KMS-11 (cell line): Measurements from ENCODE around the gene NDUFB11.

Experiments
- H2AFZ ChIP-seq: fragments of 200-600 bp; sonication (generic); 2 replicates; pipeline ENCODE4 v1.6.1; 2016; ENCODE audit warnings: antibody characterized with exemption, mixed run types, low read depth
- H3K27ac ChIP-seq: fragments of 200-600 bp; sonication (generic); 2 replicates; pipeline ENCODE4 v1.6.1; 2016; ENCODE audit warnings: mild to moderate bottlenecking, mixed run types
- H3K27me3 ChIP-seq: fragments of 200-600 bp; sonication (generic); 2 replicates; pipeline ENCODE4 v1.6.1; 2017; ENCODE audit warnings: mild to moderate bottlenecking, low read depth, mixed run types, moderate library complexity; ENCODE audit not compliant: insufficient read depth
- H3K36me3 ChIP-seq: fragments of 200-600 bp; sonication (generic); 2 replicates; pipeline ENCODE4 v1.6.1; 2017; ENCODE audit warnings: mild to moderate bottlenecking, mixed run types; ENCODE audit not compliant: insufficient read depth
- H3K4me1 ChIP-seq: fragments of 200-600 bp; sonication (generic); 2 replicates; pipeline ENCODE4 v1.6.1; 2016; ENCODE audit warnings: mild to moderate bottlenecking, low read depth, mixed run types; ENCODE audit not compliant: poor library complexity, severe bottlenecking
- H3K4me2 ChIP-seq: fragments of 200-600 bp; sonication (generic); 2 replicates; pipeline ENCODE4 v1.7.0; 2016; ENCODE audit warnings: mild to moderate bottlenecking, mixed run types
- H3K4me3 ChIP-seq: fragments of 200-600 bp; sonication (generic); IDR thresholded peaks from 2 replicates; pipeline ENCODE4 v1.6.1; 2017; ENCODE audit warnings: low read depth, low read length, mixed read lengths; ENCODE audit not compliant: insufficient read depth
- H3K79me2 ChIP-seq: fragments of 200-600 bp; sonication (generic); 2 replicates; pipeline ENCODE4 v1.6.1; 2016; ENCODE audit warnings: low read depth, mixed run types; ENCODE audit not compliant: insufficient read depth
- H3K9ac ChIP-seq: fragments of 200-600 bp; sonication (generic); 2 replicates; pipeline ENCODE4 v1.6.1; 2016; ENCODE audit warnings: mild to moderate bottlenecking, mixed run types
- H4K20me1 ChIP-seq: fragments of 200-600 bp; sonication (generic); 2 replicates; pipeline ENCODE4 v1.6.1; 2016; ENCODE audit warnings: mild to moderate bottlenecking, mixed run types; ENCODE audit not compliant: insufficient read depth
- TF ChIP-seq, protein P1 (sequence below): fragments of 200-600 bp; sonication (generic); conservative IDR thresholded peaks from 2 replicates; pipeline ENCODE4 v1.6.1; 2017; ENCODE audit warnings: low read depth, mild to moderate bottlenecking, antibody characterized with exemption, low read length, moderate library complexity, mixed read lengths

The NDUFB11 gene

DNA sequence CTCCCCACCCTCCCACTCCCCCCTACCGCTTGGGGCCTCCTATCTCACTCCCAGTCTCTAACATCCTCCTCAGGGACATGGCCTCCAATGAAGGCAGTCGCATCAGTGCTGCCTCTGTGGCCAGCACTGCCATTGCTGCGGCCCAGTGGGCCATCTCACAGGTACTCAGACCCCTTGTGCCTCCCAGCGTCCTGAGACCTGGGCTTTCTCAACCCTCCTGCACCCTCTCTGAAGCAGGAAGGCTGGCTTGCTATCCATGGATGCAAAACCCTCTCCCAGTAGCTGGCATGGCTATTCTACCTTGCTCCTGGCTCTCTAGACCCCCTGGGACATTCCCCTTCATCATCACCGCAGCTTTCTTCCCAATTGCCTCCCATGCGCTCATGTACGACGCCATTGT, 35.8 kb upstream of the NDUFB11 start:
- Histone ChIP-seq H2AFZ (no peak overlapping the region), H3K9ac (no peak overlapping the region), H3K4me2 (no peak overlapping the region), H3K4me3 (no peak overlapping the region), H3K36me3 (no peaks in the 10 kb centered on the region; the same call in 1 of the 2 replicates), H4K20me1 (no peaks in the 10 kb centered on the region), H3K4me1 (no peaks in the 10 kb centered on the region), H3K27ac (no peak overlapping the region), H3K27me3 (no peaks in the 10 kb centered on the region), H3K79me2 (no peaks in the 10 kb centered on the region)
- TF ChIP-seq, protein P1, sequence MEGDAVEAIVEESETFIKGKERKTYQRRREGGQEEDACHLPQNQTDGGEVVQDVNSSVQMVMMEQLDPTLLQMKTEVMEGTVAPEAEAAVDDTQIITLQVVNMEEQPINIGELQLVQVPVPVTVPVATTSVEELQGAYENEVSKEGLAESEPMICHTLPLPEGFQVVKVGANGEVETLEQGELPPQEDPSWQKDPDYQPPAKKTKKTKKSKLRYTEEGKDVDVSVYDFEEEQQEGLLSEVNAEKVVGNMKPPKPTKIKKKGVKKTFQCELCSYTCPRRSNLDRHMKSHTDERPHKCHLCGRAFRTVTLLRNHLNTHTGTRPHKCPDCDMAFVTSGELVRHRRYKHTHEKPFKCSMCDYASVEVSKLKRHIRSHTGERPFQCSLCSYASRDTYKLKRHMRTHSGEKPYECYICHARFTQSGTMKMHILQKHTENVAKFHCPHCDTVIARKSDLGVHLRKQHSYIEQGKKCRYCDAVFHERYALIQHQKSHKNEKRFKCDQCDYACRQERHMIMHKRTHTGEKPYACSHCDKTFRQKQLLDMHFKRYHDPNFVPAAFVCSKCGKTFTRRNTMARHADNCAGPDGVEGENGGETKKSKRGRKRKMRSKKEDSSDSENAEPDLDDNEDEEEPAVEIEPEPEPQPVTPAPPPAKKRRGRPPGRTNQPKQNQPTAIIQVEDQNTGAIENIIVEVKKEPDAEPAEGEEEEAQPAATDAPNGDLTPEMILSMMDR, result no peak

DNA sequence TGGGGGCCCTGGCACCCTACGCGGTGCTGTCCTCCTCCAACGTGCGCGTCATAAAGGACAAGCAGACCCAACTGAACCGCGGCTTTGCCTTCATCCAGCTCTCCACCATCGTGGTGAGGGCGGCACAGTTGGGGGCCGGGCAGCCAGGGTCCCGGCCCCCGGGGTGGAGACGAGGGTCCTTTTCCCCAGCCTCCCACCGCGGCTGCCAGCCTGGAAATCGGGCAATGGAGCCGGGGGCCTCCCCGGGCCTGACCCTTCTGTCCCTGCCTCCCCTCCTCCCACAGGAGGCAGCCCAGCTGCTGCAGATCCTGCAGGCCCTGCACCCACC, 35.4 kb upstream of the NDUFB11 start:
- TF ChIP-seq, protein P1, result no peak
- Histone ChIP-seq H2AFZ (no peak overlapping the region), H3K27ac (no peak overlapping the region), H3K4me2 (no peak overlapping the region), H3K79me2 (no peaks in the 10 kb centered on the region), H3K36me3 (no peaks in the 10 kb centered on the region; the same call in 1 of the 2 replicates), H3K4me1 (no peaks in the 10 kb centered on the region), H3K27me3 (no peaks in the 10 kb centered on the region), H4K20me1 (no peaks in the 10 kb centered on the region), H3K4me3 (no peak overlapping the region), H3K9ac (no peak overlapping the region)

DNA sequence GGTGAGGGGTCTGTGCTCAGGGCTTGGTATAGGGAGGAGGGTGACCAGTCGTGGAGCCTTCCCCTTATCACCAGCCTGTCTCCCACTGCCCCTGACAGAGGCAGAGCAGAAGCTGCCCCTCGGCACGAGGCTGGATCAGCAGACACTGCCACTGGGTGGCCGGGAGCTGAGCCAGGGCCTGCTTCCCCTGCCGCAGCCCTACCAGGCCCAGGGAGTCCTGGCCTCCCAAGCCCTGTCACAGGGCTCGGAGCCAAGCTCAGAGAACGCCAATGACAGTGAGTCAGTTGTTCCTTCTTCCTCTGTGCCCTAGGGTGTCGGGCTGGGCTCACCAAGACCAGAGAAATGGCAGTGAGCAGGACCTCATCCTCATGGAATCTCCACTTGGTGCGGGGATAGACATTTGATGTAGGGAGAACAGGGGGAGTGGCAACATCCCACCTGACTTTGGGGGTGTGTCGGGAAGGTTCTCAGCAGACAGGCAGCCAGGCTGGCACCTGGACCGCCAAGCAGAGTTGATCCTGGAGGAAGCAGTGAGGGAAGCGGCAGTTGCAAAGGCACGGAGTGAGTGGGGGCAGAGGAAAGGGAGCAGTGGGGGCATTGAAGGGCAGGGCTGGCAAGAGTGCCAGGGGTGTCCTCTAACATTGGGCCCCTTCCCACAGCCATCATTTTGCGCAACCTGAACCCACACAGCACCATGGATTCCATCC, 34.9 kb upstream of the NDUFB11 start:
- Histone ChIP-seq H3K79me2 (no peaks in the 10 kb centered on the region), H3K9ac (no peak overlapping the region), H3K36me3 (no peaks in the 10 kb centered on the region; the same call in 1 of the 2 replicates), H3K4me1 (no peaks in the 10 kb centered on the region), H4K20me1 (no peaks in the 10 kb centered on the region), H3K4me2 (no peak overlapping the region), H2AFZ (no peak overlapping the region), H3K27me3 (no peaks in the 10 kb centered on the region), H3K27ac (no peak overlapping the region), H3K4me3 (no peak overlapping the region)
- TF ChIP-seq, protein P1, result no peak

DNA sequence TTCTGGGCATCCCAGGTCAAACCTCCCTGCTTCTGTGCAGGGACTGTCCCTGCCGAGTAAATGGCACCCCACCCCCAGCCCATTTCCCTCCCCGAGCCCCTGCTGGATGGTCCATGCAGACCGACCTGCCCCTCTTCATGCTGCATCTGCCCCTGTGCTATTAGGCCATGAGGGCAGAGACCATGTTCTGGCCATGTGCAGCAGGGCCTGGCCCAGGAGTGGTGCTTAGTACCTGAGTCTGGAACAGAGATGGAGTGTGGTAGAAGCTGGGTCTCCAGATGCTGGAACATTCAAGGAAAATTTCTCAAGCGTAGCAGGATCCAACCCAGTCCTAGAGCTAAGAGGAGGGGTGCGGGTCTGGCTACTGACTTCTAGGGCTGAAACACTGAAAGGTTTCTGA, 33.8 kb upstream of the NDUFB11 start:
- H3K79me2 ChIP-seq, result no peaks in the 10 kb centered on the region
- no peak overlapping the region for H3K4me3 ChIP-seq
- H3K36me3 ChIP-seq, result no peaks in the 10 kb centered on the region; the same call in 1 of the 2 replicates
- no peak overlapping the region for H3K27ac ChIP-seq
- no peak overlapping the region for H3K9ac ChIP-seq
- H3K4me1 ChIP-seq, result no peaks in the 10 kb centered on the region
- H2AFZ ChIP-seq, result no peak overlapping the region
- TF ChIP-seq, protein P1, result no peak
- no peak overlapping the region for H3K4me2 ChIP-seq
- H4K20me1 ChIP-seq, result no peaks in the 10 kb centered on the region
- no peaks in the 10 kb centered on the region for H3K27me3 ChIP-seq
